GM19468 (cell line): Measurements from ENCODE around the gene TOR1B.
A peak's percentile ranks its signal among the peaks of the same experiment; 100 is the strongest.

Source experiments
- ATAC-seq: cut with Tn5 transposase; IDR thresholded peaks from one replicate; pipeline ENCODE4 v1.9.1; 2021; ENCODE audit warnings: mild to moderate bottlenecking, moderate library complexity, moderate number of reproducible peaks; ENCODE audit not compliant: unreplicated experiment; ENCODE audit errors: extremely low read depth

The TOR1B gene

GRCh38 chr9:129811967-129812363 lies 9.0 kb downstream of the TOR1B start:
- ATAC-seq, result no peak

GRCh38 chr9:129812385-129812784 lies 9.4 kb downstream of the TOR1B start:
- ATAC-seq, result no peak

- ATAC-seq, result no peak
Measured at GRCh38 chr9:129813661-129814060, 10.7 kb downstream of the TOR1B start.

GRCh38 chr9:129814432-129815223 lies 11.6 kb downstream of the TOR1B start:
- no peak for ATAC-seq

GRCh38 chr9:129815278-129815677 lies 12.3 kb downstream of the TOR1B start:
- no peak for ATAC-seq

- ATAC-seq, result no peak
Measured at GRCh38 chr9:129816501-129817435, 13.8 kb downstream of the TOR1B start.

GRCh38 chr9:129822898-129823541 lies 20.0 kb downstream of the TOR1B start:
- ATAC-seq, result no peak

- no peak for ATAC-seq
Measured at GRCh38 chr9:129823542-129823934, 20.6 kb downstream of the TOR1B start.

- peak; percentile 78 for ATAC-seq
Measured at GRCh38 chr9:129823935-129824601, 21.1 kb downstream of the TOR1B start, which contains the start of gene TOR1A. TOR1A (minus strand) TSS chr9:129824136; CDS start chr9:129824085, 51 bp downstream.

- no peak for ATAC-seq
Measured at GRCh38 chr9:129826344-129826743, 23.4 kb downstream of the TOR1B start.

GRCh38 chr9:129826759-129827158 lies 23.8 kb downstream of the TOR1B start:
- ATAC-seq, result no peak

GRCh38 chr9:129828051-129828450 lies 25.1 kb downstream of the TOR1B start:
- no peak for ATAC-seq

- ATAC-seq, result no peak
Measured at GRCh38 chr9:129828969-129829368, 26.0 kb downstream of the TOR1B start.

GRCh38 chr9:129832982-129833381 lies 30.0 kb downstream of the TOR1B start:
- ATAC-seq, result no peak

- no peak for ATAC-seq
Measured at GRCh38 chr9:129834489-129835127, 31.6 kb downstream of the TOR1B start.

GRCh38 chr9:129835128-129835859 lies 32.3 kb downstream of the TOR1B start, which contains the start of the genes C9orf78 and USP20:
C9orf78 (minus strand) TSS chr9:129835275; CDS start chr9:129835221, 54 bp downstream.
USP20 (plus strand) TSS chr9:129835458; CDS start chr9:129852556, 17,098 bp downstream.
- ATAC-seq, result peak; percentile 80

GRCh38 chr9:129835860-129836223 lies 32.9 kb downstream of the TOR1B start:
- ATAC-seq, result no peak

- no peak for ATAC-seq
Measured at GRCh38 chr9:129836311-129837007, 33.5 kb downstream of the TOR1B start.
